Measurements from ENCODE around the gene SMIM5.
A peak's percentile ranks its signal among the peaks of the same experiment; 100 is the strongest.
"Not testable (repeated sequence)": the region's sequence is repeated elsewhere in the genome, so short reads cannot be mapped to it uniquely, and the experiment has no call there.

The SMIM5 gene

GRCh38 chr17:75632863-75633485 is at the start of gene SMIM5:
TSS of gene SMIM5 (plus strand) at chr17:75633434. CDS start at chr17:75640202, 6,768 bp downstream.
- Histone ChIP-seq H3K4me3 (ENCODE audit: low read length) (peak within 1 kb of the TSS; percentile 48), H3K36me3 (ENCODE audit: control insufficient read depth, insufficient read depth, low read length) (peaks cover 4% of the 10 kb centered on the region), H3K27ac (ENCODE audit: low read depth, low read length) (peak within 1 kb of the TSS; percentile 83), H3K4me1 (ENCODE audit: control insufficient read depth, insufficient read depth, low read length) (peaks cover 14% of the 10 kb centered on the region), H3K9ac (ENCODE audit: low read length) (peak within 1 kb of the TSS; percentile 34), H3K27me3 (ENCODE audit: control insufficient read depth, insufficient read depth, low read length) (no peaks in the 10 kb centered on the region)

DNA sequence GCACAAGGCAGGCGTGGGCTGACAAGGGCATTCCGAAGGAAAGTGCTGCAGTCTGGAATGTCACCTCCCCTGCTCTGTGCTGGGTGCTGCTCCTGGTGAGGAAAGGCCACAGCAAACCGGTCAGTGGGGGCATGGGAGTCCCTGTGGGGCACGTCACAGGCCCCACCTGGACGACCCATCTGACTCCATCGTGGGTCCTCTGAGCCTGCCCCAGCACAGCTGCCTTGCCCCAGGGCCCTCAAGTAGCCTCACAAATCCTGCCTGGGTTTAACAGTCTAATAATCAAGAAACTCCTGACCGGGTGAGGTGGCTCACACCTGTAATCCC is 48.4 kb upstream of the SMIM5 start:
- H3K27me3 ChIP-seq (ENCODE audit: control insufficient read depth, insufficient read depth, low read length): no peaks in the 10 kb centered on the region
- H3K36me3 ChIP-seq (ENCODE audit: control insufficient read depth, insufficient read depth, low read length): no peaks in the 10 kb centered on the region
- no peak overlapping the region for H3K9ac ChIP-seq (ENCODE audit: low read length)
- peaks cover 6% of the 10 kb centered on the region for H3K4me1 ChIP-seq (ENCODE audit: control insufficient read depth, insufficient read depth, low read length)
- H3K4me3 ChIP-seq (ENCODE audit: low read length): no peak overlapping the region
- no peak overlapping the region for H3K27ac ChIP-seq (ENCODE audit: low read depth, low read length)

DNA sequence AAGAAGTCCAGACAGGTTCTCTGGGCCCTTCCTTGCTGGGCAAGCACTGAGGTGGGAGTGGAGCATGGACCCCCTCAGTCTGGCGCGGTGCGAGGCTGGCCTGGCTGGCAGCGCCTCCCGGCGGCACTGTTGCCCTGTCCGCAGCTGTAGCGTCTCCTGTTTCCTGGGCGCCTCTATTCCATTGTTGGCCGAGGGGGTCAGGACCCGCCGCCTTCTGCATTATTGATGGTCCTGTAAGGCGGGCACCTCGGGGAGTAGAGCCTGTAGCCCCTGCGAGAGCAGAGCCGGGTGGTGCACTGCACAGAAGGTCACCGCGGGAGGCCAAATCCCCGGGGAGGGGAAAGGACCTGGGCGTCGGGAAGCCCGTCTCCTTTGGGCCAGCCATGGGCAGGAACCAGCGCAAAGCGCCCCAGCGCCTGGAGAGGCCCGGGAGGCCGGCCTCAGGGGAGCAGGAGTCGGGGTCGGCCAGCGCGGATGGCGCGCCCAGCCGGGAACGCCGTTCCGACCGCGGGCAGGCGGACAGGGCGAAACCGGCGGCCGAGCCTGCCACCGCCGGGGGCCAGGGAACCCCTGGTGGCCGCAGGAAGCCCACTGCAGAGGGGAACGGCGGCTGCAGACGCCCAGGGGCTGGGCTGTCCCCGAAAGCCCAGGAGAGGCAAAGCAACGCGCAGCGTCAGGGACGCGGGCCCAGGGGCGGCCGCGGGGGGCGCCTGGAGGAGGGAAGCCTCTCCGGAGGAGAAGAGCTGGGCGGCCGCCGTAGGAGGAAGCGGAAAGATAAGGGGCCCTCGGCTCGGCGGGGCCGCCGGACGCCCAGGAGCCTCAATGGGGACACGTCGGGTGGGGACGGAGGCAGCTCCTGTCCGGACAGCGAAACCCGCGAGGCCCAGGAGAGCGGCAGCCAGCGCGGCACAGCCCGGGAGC is 45.3 kb upstream of the SMIM5 start, which contains the start of gene MYO15B:
MYO15B (plus strand) TSS at position 126 of the 921 bp plus-strand sequence; CDS start at position 384, 258 bp downstream.
- Histone ChIP-seq H3K4me3 (ENCODE audit: low read length) (peak within 1 kb of the TSS; percentile 74), H3K9ac (ENCODE audit: low read length) (peak within 1 kb of the TSS; percentile 80), H3K27ac (ENCODE audit: low read depth, low read length) (peak within 1 kb of the TSS; percentile 86), H3K4me1 (ENCODE audit: control insufficient read depth, insufficient read depth, low read length) (peaks cover 6% of the 10 kb centered on the region), H3K36me3 (ENCODE audit: control insufficient read depth, insufficient read depth, low read length) (no peaks in the 10 kb centered on the region), H3K27me3 (ENCODE audit: control insufficient read depth, insufficient read depth, low read length) (no peaks in the 10 kb centered on the region)

- Histone ChIP-seq H3K4me3 (ENCODE audit: low read length) (peak overlapping the region; percentile 74), H3K4me1 (ENCODE audit: control insufficient read depth, insufficient read depth, low read length) (peaks cover 6% of the 10 kb centered on the region), H3K27ac (ENCODE audit: low read depth, low read length) (peak overlapping the region; percentile 86), H3K36me3 (ENCODE audit: control insufficient read depth, insufficient read depth, low read length) (no peaks in the 10 kb centered on the region), H3K9ac (ENCODE audit: low read length) (peak overlapping the region; percentile 80), H3K27me3 (ENCODE audit: control insufficient read depth, insufficient read depth, low read length) (no peaks in the 10 kb centered on the region)
Measured at GRCh38 chr17:75588596-75589011, 44.6 kb upstream of the SMIM5 start.

DNA sequence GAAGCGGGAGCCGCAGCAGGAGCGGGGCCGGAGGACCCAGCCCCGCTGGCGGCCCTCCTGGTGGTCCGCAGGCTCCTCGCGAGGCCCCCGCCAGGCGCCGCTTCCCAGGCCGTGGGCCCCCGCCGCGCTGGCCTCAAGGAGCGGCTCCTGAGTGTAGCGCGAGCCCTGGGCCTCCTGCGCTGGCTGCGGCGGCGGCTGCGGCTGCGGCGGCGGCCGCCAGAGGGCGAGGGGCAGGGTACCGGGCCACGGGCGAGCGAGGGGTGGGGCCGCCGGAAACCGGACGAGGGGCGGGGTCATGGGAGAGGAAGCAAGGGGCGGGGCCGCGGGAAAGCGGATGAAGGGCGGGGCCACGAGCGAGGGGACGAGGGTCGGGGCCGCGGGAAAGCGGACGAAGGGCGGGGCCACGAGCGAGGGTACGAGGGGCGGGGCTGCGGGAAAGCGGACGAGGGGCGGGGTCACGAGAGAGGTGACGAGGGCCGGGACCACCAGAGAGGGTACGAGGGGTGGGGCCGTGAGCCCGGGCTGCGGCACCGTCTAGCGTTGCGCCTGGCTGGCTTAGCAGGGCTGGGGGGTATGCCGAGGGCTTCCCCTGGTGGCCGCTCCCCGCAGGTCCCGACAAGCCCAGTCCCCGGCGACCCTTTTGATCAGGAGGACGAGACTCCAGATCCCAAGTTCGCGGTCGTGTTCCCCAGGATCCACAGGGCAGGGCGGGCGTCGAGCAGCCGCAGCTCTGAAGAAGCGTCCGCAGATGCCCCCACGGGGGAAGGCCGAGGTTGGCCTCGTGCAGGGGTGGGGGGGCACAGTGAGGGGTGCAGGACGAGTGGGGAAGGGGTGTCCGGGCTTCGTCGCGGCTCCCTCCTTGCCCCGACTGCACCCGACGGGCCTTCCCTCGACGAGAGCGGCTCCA is 44.0 kb upstream of the SMIM5 start:
- H3K4me3 ChIP-seq (ENCODE audit: low read length): peak overlapping the region; percentile 74
- H3K36me3 ChIP-seq (ENCODE audit: control insufficient read depth, insufficient read depth, low read length): no peaks in the 10 kb centered on the region
- peaks cover 6% of the 10 kb centered on the region for H3K4me1 ChIP-seq (ENCODE audit: control insufficient read depth, insufficient read depth, low read length)
- H3K9ac ChIP-seq (ENCODE audit: low read length): peak overlapping the region; percentile 80
- no peaks in the 10 kb centered on the region for H3K27me3 ChIP-seq (ENCODE audit: control insufficient read depth, insufficient read depth, low read length)
- peak overlapping the region; percentile 86 for H3K27ac ChIP-seq (ENCODE audit: low read depth, low read length)

GRCh38 chr17:75589919-75590303 is 43.3 kb upstream of the SMIM5 start:
- Histone ChIP-seq H3K4me1 (ENCODE audit: control insufficient read depth, insufficient read depth, low read length) (peaks cover 6% of the 10 kb centered on the region), H3K4me3 (ENCODE audit: low read length) (peak overlapping the region; percentile 68), H3K9ac (ENCODE audit: low read length) (no peak overlapping the region), H3K27me3 (ENCODE audit: control insufficient read depth, insufficient read depth, low read length) (no peaks in the 10 kb centered on the region), H3K36me3 (ENCODE audit: control insufficient read depth, insufficient read depth, low read length) (no peaks in the 10 kb centered on the region), H3K27ac (ENCODE audit: low read depth, low read length) (peak overlapping the region; percentile 43)

- H3K27me3 ChIP-seq (ENCODE audit: control insufficient read depth, insufficient read depth, low read length): no peaks in the 10 kb centered on the region
- H3K4me1 ChIP-seq (ENCODE audit: control insufficient read depth, insufficient read depth, low read length): peaks cover 6% of the 10 kb centered on the region
- H3K27ac ChIP-seq (ENCODE audit: low read depth, low read length): no peak overlapping the region
- H3K9ac ChIP-seq (ENCODE audit: low read length): no peak overlapping the region
- H3K4me3 ChIP-seq (ENCODE audit: low read length): no peak overlapping the region
- H3K36me3 ChIP-seq (ENCODE audit: control insufficient read depth, insufficient read depth, low read length): no peaks in the 10 kb centered on the region
Measured at GRCh38 chr17:75590314-75590761, 42.9 kb upstream of the SMIM5 start.

- Histone ChIP-seq H3K27me3 (ENCODE audit: control insufficient read depth, insufficient read depth, low read length) (no peaks in the 10 kb centered on the region), H3K4me1 (ENCODE audit: control insufficient read depth, insufficient read depth, low read length) (peaks cover 6% of the 10 kb centered on the region), H3K27ac (ENCODE audit: low read depth, low read length) (no peak overlapping the region), H3K36me3 (ENCODE audit: control insufficient read depth, insufficient read depth, low read length) (no peaks in the 10 kb centered on the region), H3K9ac (ENCODE audit: low read length) (no peak overlapping the region), H3K4me3 (ENCODE audit: low read length) (no peak overlapping the region)
Measured at GRCh38 chr17:75590849-75591721, 42.1 kb upstream of the SMIM5 start.

DNA sequence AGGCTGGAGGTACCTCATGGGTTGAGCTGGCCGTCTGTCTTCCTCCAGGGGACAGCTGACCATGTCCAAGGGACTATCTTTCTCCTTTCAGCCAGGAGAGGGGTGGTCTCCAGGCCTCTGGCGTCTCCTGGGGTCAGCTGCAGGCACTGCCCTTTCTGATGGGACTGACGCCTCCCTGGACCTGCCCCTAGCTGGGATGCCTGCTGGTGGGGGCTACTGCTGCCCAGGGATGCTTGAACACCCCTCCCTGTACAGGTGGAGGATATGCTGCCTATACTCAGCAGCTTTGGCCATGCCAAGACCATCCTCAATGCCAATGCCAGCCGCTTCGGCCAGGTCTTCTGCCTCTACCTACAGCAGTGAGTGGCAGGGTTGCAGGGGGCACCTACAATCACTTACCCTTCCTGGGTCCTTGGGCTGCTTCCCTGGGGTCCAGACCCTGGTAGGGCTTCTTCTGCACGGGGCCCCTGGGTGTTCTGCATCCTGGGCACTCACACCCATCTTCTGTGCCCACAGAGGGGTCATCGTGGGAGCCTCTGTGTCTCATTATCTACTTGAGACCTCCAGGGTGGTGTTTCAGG is 41.4 kb upstream of the SMIM5 start:
- Histone ChIP-seq H3K27ac (ENCODE audit: low read depth, low read length) (no peak overlapping the region), H3K4me3 (ENCODE audit: low read length) (no peak overlapping the region), H3K9ac (ENCODE audit: low read length) (no peak overlapping the region), H3K36me3 (ENCODE audit: control insufficient read depth, insufficient read depth, low read length) (no peaks in the 10 kb centered on the region), H3K27me3 (ENCODE audit: control insufficient read depth, insufficient read depth, low read length) (no peaks in the 10 kb centered on the region), H3K4me1 (ENCODE audit: control insufficient read depth, insufficient read depth, low read length) (peaks cover 6% of the 10 kb centered on the region)

DNA sequence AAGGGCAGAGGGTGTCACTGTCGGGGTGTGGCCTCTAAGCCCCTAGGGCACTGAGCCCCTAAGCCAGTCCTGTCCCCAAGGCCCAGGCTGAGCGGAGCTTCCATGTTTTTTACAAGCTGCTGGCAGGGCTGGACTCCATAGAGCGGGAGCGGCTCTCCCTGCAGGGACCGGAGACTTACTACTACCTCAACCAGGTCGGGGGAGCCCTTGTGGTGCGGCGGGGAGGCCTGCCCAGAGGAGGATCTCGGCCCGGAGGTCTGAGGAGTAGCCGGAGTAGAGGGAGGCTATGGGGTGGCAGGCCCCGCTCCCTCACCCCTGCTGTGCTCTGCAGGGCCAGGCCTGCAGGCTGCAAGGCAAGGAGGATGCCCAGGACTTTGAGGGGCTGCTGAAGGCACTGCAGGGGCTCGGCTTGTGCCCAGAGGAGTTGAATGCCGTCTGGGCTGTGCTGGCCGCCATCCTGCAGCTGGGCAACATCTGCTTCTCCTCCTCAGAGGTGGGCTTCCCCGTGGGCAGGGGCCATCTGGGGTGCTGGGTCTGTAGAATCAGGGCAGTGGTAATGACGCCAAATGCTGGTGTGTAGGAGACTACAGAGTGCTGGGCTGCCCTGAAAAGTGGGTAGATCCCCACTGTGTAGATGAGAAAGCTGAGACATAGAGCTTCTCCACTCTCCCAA is 40.8 kb upstream of the SMIM5 start:
- Histone ChIP-seq H3K9ac (ENCODE audit: low read length) (no peak overlapping the region), H3K27ac (ENCODE audit: low read depth, low read length) (no peak overlapping the region), H3K4me3 (ENCODE audit: low read length) (no peak overlapping the region), H3K36me3 (ENCODE audit: control insufficient read depth, insufficient read depth, low read length) (no peaks in the 10 kb centered on the region), H3K4me1 (ENCODE audit: control insufficient read depth, insufficient read depth, low read length) (peaks cover 3% of the 10 kb centered on the region), H3K27me3 (ENCODE audit: control insufficient read depth, insufficient read depth, low read length) (no peaks in the 10 kb centered on the region)

DNA sequence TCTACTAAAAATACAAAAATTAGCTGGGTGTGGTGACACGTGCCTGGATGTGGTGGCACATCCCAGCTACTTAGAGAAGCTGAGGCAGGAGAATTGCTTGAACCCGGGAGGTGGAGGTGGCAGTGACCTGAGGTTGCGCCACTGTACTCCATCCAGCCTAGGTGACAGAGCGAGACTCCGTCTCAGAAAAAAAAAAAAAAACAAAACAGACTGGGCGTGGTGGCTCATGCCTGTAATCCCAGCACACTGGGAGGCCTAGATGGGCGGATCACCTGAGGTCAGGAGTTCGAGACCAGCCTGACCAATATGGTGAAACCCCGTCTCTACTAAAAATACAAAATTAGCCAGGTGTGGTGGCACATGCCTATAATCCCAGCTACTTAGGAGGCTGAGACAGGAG is 39.8 kb upstream of the SMIM5 start:
- not testable (repeated sequence) for H3K36me3 ChIP-seq (ENCODE audit: control insufficient read depth, insufficient read depth, low read length); H3K27me3 ChIP-seq (ENCODE audit: control insufficient read depth, insufficient read depth, low read length); H3K9ac ChIP-seq (ENCODE audit: low read length); H3K4me1 ChIP-seq (ENCODE audit: control insufficient read depth, insufficient read depth, low read length); H3K4me3 ChIP-seq (ENCODE audit: low read length); H3K27ac ChIP-seq (ENCODE audit: low read depth, low read length)

Data from rectal smooth muscle tissue (tissue), 1 donor.